ENCODE results near the gene OR2D2. TPM values are rescaled to one million over a fixed set of nuclear protein-coding genes. Genes with fewer than 3 reads are reported as not detected.
"Not testable (repeated sequence)": the region's sequence is repeated elsewhere in the genome, so short reads cannot be mapped to it uniquely, and the experiment has no call there.

OR2D2 gene
- total RNA-seq, 1 donor from 2014 or later = 0.35 TPM

DNA sequence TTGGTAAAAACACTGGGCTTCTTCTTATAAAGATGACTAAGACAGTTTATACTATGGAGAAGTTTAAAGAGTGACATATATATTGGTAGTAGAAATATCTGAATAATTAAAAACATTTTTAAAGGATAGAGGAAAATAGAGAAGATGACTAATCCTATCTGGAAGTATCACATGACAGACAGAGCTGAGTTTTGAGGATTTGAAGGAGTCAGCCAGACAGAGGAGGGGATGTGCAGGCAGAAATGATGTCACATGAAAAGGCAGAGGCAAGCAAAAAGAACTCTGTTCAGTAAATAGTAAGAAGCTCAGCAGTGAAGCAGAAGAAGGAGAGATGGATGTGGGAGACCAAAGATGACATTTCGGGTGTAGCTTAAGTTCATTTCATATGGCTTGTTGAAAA lies 27.9 kb downstream of the OR2D2 start:
- DNase-seq (ENCODE audit: low read depth) = no peak
- H3K4me3 ChIP-seq (ENCODE audit: low read depth, low read length) = no peak overlapping the region
- TF ChIP-seq CTCF (conservative IDR thresholded peaks at IDR 0.05; ENCODE audit: low read depth, low read length) = no peak

GRCh38 chr11:6862961-6863360 lies 29.3 kb downstream of the OR2D2 start, which contains the start of gene OR10A2:
Gene OR10A2, plus strand, starts transcription at chr11:6863057. Its CDS starts 6,698 bp downstream, at chr11:6869755.
- no peak for DNase-seq (ENCODE audit: low read depth)
- no peak within 1 kb of the TSS for H3K4me3 ChIP-seq (ENCODE audit: low read depth, low read length)
- no peak for TF ChIP-seq CTCF (conservative IDR thresholded peaks at IDR 0.05; ENCODE audit: low read depth, low read length)

GRCh38 chr11:6856871-6857270 lies 35.4 kb downstream of the OR2D2 start:
- no peak for DNase-seq (ENCODE audit: low read depth)
- H3K4me3 ChIP-seq (ENCODE audit: low read depth, low read length) = no peak overlapping the region
- no peak for TF ChIP-seq CTCF (conservative IDR thresholded peaks at IDR 0.05; ENCODE audit: low read depth, low read length)

DNA sequence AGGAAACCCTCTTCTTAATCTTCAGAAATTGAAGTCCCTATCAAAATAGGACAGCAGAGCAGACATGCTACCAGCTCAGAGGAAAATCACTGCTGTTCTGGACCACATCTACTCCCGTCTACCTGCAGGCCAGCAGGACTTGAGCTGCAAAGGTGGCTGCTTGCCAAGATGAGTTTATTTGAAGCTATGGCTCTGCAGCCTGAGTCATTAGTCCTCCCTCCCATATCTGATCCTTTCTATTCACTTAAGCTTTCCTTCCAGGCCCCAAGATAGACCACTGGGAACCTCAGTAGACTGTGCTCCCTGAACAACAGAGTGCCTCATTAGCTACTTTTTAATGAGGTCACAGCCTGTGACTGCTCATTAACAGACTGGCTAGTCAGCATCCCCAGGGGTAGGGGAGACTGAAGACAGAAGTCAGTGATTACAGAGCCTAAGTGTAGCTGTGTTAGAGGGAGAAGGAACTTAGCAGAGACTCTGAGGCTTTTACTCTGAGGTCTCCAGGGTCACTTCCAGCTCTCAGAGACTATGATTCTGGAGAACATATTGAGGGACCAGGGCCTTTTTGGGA lies 36.2 kb downstream of the OR2D2 start:
- H3K4me3 ChIP-seq (ENCODE audit: low read depth, low read length) = no peak overlapping the region
- TF ChIP-seq CTCF (conservative IDR thresholded peaks at IDR 0.05; ENCODE audit: low read depth, low read length) = no peak
- DNase-seq (ENCODE audit: low read depth) = peak; percentile 26

DNA sequence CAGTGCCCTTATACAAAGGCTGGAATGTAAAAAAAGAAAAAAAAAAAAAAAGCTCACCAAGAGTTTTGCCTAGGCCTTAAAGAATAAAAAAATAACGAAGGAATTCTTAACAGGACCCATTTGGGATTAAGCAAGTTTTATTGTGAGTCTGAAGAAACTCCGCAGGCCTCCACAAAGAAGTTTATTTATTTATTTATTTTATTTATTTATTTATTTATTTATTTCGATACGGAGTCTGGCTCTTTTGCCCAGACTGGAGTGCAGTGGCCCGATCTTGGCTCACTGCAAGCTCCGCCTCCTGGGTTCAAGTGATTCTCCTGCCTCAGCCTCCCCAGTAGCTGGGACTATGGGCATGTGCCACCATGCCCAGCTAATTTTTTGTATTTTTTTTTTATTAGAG lies 37.5 kb downstream of the OR2D2 start:
- H3K4me3 ChIP-seq (ENCODE audit: low read depth, low read length); DNase-seq (ENCODE audit: low read depth): not testable (repeated sequence)

- DNase-seq (ENCODE audit: low read depth) = no peak
- no peak for TF ChIP-seq CTCF (conservative IDR thresholded peaks at IDR 0.05; ENCODE audit: low read depth, low read length)
- no peak overlapping the region for H3K4me3 ChIP-seq (ENCODE audit: low read depth, low read length)
These were observed 41.8 kb downstream of the OR2D2 start for GRCh38 chr11:6850526-6850925.

DNA sequence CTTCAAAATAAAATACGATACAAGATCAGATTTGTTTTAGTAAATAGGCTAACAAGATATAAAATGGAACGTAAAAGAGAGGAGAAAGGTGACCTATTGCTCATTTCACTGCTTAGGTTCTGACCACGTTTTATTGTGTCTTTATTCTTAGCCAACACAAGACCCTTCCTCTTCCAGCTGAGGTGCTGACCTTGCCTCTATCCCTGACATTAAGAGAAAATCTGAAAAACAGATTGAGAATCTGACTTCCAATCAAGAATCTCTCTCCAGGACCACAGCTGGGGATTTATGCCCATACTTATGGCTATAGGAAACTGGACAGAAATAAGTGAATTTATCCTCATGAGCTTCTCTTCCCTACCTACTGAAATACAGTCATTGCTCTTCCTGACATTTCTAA lies 46.9 kb downstream of the OR2D2 start, which contains the start of gene OR10A5:
OR10A5 (plus strand) TSS at position 301 of the 400 bp plus-strand sequence; CDS start at position 301, 0 bp downstream.
- TF ChIP-seq CTCF (conservative IDR thresholded peaks at IDR 0.05; ENCODE audit: low read depth, low read length) = no peak
- no peak for DNase-seq (ENCODE audit: low read depth)
- H3K4me3 ChIP-seq (ENCODE audit: low read depth, low read length) = no peak within 1 kb of the TSS
